ENCODE data around the gene FADS3. TPM values are rescaled to one million over a fixed set of nuclear protein-coding genes. Genes with fewer than 3 reads are reported as not detected.

FADS3 gene
- total RNA-seq, 2 experiments from 2014 or later: 10.3 to 13.9 TPM

GRCh38 chr11:61887839-61888494 is 3.4 kb downstream of the FADS3 start:
- DNase-seq (no peak), ATAC-seq (no peak)
- H3K27me3 Mint-ChIP-seq: no peaks in the 10 kb centered on the region
- no peak overlapping the region for H3K4me3 Mint-ChIP-seq
- intact Hi-C loops (cut with micrococcal nuclease): no loop called here
- no peak overlapping the region for H3K27ac Mint-ChIP-seq
- no peak for TF ChIP-seq CTCF (IDR thresholded peaks at IDR 0.05)
- CTCF ChIA-PET: interaction anchor here (0.9 to 5.3 kb wide), 3 partner anchors 10 to 194 kb away, joined by 3 to 28 read pairs (median 8); no protein-coding TSS in a partner anchor
- H3K4me1 Mint-ChIP-seq (ENCODE audit: low read depth): peaks cover 2% of the 10 kb centered on the region
- POLR2A ChIA-PET: no interaction called here
- H3K36me3 Mint-ChIP-seq (ENCODE audit: low read depth): no peaks in the 10 kb centered on the region
- no peaks in the 10 kb centered on the region for H3K9me3 Mint-ChIP-seq

- TF ChIP-seq CTCF (IDR thresholded peaks at IDR 0.05): no peak
- Mint-ChIP-seq H3K4me3 (no peak overlapping the region), H3K27me3 (no peaks in the 10 kb centered on the region), H3K9me3 (no peaks in the 10 kb centered on the region), H3K27ac (no peak overlapping the region), H3K36me3 (ENCODE audit: low read depth) (no peaks in the 10 kb centered on the region), H3K4me1 (ENCODE audit: low read depth) (peaks cover 2% of the 10 kb centered on the region)
- ChIA-PET POLR2A (no interaction called here), CTCF (interaction anchor here (1.0 to 5.3 kb wide), 4 partner anchors 11 to 195 kb away, joined by 3 to 28 read pairs (median 6); no protein-coding TSS in a partner anchor)
- ATAC-seq: no peak
- intact Hi-C loops (cut with micrococcal nuclease): no loop called here
- no peak for DNase-seq
These were observed 4.7 kb downstream of the FADS3 start for GRCh38 chr11:61886643-61887042.

- Mint-ChIP-seq H3K4me1 (ENCODE audit: low read depth) (peaks cover 2% of the 10 kb centered on the region), H3K36me3 (ENCODE audit: low read depth) (no peaks in the 10 kb centered on the region), H3K27me3 (no peaks in the 10 kb centered on the region), H3K4me3 (no peak overlapping the region), H3K9me3 (no peaks in the 10 kb centered on the region), H3K27ac (no peak overlapping the region)
- ChIA-PET CTCF (interaction anchor here (1.3 to 5.3 kb wide), 5 partner anchors 12 to 196 kb away, joined by 3 to 28 read pairs (median 8); no protein-coding TSS in a partner anchor), POLR2A (no interaction called here)
- TF ChIP-seq CTCF (IDR thresholded peaks at IDR 0.05): no peak
- no peak for ATAC-seq
- DNase-seq: no peak
- intact Hi-C loops (cut with micrococcal nuclease): no loop called here
These were observed 5.4 kb downstream of the FADS3 start for GRCh38 chr11:61885784-61886580.

- CTCF ChIA-PET: interaction anchor here (1.3 to 5.3 kb wide), 4 partner anchors 13 to 196 kb away, joined by 3 to 28 read pairs (median 8); no protein-coding TSS in a partner anchor
- H3K27ac Mint-ChIP-seq: no peak overlapping the region
- no peaks in the 10 kb centered on the region for H3K27me3 Mint-ChIP-seq
- H3K4me1 Mint-ChIP-seq (ENCODE audit: low read depth): no peaks in the 10 kb centered on the region
- no peaks in the 10 kb centered on the region for H3K9me3 Mint-ChIP-seq
- no peak for DNase-seq
- intact Hi-C loops (cut with micrococcal nuclease): no loop called here
- POLR2A ChIA-PET: no interaction called here
- H3K36me3 Mint-ChIP-seq (ENCODE audit: low read depth): no peaks in the 10 kb centered on the region
- TF ChIP-seq CTCF (IDR thresholded peaks at IDR 0.05): no peak
- no peak overlapping the region for H3K4me3 Mint-ChIP-seq
- no peak for ATAC-seq
These were observed 6.1 kb downstream of the FADS3 start for GRCh38 chr11:61885166-61885778.

Measured in activated CD8-positive, alpha-beta T cell treated with anti-CD3 and anti-CD28 coated beads for 36 hours (primary cell).